ENCODE measurements around the gene PCYT2. TPM values are rescaled to one million over a fixed set of nuclear protein-coding genes. Genes with fewer than 3 reads are reported as not detected.

Gene PCYT2
- total RNA-seq, result 10 to 100 TPM; 29.5 to 54.7 (median 43.2) TPM
- 10 to 100 TPM; 54.4 to 64.1 TPM for polyA plus RNA-seq
- long read RNA-seq, donor 1, full-length matches to known transcripts, result 114 of 132 reads
- long read RNA-seq, donor 1, partial matches to known transcripts, result 0 of 132 reads
- long read RNA-seq, donor 1, other reads (novel, unspliced or antisense), result 18 of 132 reads
- long read RNA-seq, donor 2, full-length matches to known transcripts, result 185 of 224 reads
- long read RNA-seq, donor 2, partial matches to known transcripts, result 9 of 224 reads
- long read RNA-seq, donor 2, other reads (novel, unspliced or antisense), result 30 of 224 reads
- long read RNA-seq, donor 3, full-length matches to known transcripts, result 96 of 115 reads
- long read RNA-seq, donor 3, partial matches to known transcripts, result 5 of 115 reads
- long read RNA-seq, donor 3, other reads (novel, unspliced or antisense), result 14 of 115 reads

DNA sequence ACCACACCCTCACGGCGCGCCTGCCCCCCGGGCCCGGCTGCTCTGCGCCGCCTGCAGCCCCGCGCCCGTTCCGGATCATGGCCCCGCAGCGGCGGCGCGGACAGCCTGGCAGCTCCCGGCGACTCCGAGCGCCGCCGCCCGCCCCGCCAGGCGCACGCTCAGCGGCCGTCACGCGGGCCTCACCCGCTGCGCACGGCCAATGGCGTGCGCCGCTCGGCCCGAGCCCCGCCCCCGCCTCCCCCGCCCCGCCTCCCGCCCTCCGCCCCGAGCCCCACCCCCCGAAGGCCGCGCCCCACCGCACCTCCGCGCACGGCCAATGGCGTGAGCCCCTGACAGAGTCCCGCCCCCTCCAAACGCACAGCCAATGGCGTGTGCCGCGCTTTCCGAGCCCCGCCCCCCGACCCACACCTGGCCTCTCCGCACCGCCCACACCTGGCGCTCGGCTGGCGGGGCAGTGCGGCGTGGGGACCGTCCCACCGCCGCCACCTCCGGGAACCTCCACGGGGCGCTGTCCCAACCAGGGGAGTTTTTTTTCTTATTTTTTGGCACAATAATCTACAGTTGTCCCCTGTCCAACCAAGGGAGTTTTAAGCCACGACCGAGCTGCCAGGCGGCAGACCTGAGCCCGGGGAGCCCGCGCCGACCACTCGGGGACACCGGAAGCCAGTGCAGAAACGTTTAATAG lies at the start of gene PCYT2:
TSS of gene PCYT2 (minus strand) at position 123 of the 685 bp plus-strand sequence. CDS start at position 79, 44 bp downstream.
- Histone ChIP-seq H3K4me3 (peak within 1 kb of the TSS; percentile 37 to 99 (median 76)), H3K36me3 (peaks cover 0 to 66% (median 32%) of the 10 kb centered on the region in 9 donors), H3K9me3 (no peaks in the 10 kb centered on the region), H3K4me1 (peaks cover 10 to 33% (median 23%) of the 10 kb centered on the region in 9 donors), H3K27ac (peak within 1 kb of the TSS in 9 of 10 donors; percentile 52 to 84 (median 70)), H3K27me3 (no peaks in the 10 kb centered on the region)
- intact Hi-C loops (cut with DNase I), result no loop called here
- WGBS, 2 donors, result 3 to 5% methylated on average over 36 to 84 of the region's 84 CpGs
- ATAC-seq, result peak; percentile 85 to 96 (median 93)
- TF ChIP-seq, protein P1, sequence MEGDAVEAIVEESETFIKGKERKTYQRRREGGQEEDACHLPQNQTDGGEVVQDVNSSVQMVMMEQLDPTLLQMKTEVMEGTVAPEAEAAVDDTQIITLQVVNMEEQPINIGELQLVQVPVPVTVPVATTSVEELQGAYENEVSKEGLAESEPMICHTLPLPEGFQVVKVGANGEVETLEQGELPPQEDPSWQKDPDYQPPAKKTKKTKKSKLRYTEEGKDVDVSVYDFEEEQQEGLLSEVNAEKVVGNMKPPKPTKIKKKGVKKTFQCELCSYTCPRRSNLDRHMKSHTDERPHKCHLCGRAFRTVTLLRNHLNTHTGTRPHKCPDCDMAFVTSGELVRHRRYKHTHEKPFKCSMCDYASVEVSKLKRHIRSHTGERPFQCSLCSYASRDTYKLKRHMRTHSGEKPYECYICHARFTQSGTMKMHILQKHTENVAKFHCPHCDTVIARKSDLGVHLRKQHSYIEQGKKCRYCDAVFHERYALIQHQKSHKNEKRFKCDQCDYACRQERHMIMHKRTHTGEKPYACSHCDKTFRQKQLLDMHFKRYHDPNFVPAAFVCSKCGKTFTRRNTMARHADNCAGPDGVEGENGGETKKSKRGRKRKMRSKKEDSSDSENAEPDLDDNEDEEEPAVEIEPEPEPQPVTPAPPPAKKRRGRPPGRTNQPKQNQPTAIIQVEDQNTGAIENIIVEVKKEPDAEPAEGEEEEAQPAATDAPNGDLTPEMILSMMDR (IDR thresholded peaks at IDR 0.05), result no peak
- DNase-seq, result peak; percentile 89 to 92

DNA sequence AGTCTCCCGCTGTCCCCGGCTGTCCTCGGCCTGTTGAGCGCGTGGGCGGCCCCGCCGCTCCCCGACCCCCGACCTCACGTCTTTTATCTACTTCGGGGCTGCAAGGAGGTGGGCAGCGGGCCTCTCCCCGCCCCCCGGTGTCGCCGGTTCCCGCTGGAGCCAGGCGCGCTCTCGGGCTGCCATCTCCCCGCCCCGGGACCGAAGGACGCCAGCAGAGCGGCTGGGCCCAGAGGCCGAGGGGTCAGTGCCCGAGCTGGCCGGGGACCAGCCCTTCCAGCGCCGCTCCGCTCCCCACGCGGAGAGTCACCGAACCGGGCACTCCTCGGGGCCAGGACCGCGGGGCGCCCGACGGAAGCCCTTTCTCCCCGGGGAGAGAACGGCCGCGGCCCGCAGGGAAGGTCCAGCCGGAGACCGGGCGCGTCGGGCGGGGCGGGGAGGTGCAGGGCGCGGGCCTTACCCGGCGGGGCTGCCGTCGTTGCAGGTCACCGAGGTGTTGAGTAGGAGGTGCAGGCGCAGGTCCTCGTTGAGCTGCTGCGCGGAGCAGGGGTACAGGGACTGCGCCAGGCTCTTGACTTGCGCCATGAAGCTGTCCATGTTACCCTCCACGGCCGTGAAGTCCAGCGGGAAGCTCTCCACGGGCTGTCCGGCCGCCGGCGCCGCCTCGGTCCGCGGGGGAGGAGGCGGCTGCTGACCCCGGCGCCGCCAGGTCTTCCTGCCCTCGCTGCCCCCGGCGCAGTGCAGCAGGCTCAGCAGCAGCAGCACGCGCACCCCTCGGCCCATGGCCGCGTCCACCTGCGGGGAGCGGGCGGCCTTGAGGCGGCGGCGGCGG lies 49.1 kb upstream of the PCYT2 start:
- 3% methylated on average over 94 to 97 of the region's 98 CpGs for WGBS, 2 donors
- ATAC-seq, result peak in 1 of 8 donors; percentile 26
- Histone ChIP-seq H3K4me1 (peaks cover 0 to 24% (median 13%) of the 10 kb centered on the region in 9 donors), H3K9me3 (no peaks in the 10 kb centered on the region), H3K4me3 (peak overlapping the region; percentile 25 to 53 (median 40)), H3K27ac (no peak overlapping the region), H3K27me3 (peaks cover 33 to 86% (median 67%) of the 10 kb centered on the region in 7 donors), H3K36me3 (no peaks in the 10 kb centered on the region)
- no peak for DNase-seq
- intact Hi-C loops (cut with DNase I), result loop anchor here in 6 of 10 donors (2.0 to 10.0 kb wide), 4 partner anchors 57 to 197 kb away; no protein-coding TSS in a partner anchor
- TF ChIP-seq, protein P1 (IDR thresholded peaks at IDR 0.05), result no peak

DNA sequence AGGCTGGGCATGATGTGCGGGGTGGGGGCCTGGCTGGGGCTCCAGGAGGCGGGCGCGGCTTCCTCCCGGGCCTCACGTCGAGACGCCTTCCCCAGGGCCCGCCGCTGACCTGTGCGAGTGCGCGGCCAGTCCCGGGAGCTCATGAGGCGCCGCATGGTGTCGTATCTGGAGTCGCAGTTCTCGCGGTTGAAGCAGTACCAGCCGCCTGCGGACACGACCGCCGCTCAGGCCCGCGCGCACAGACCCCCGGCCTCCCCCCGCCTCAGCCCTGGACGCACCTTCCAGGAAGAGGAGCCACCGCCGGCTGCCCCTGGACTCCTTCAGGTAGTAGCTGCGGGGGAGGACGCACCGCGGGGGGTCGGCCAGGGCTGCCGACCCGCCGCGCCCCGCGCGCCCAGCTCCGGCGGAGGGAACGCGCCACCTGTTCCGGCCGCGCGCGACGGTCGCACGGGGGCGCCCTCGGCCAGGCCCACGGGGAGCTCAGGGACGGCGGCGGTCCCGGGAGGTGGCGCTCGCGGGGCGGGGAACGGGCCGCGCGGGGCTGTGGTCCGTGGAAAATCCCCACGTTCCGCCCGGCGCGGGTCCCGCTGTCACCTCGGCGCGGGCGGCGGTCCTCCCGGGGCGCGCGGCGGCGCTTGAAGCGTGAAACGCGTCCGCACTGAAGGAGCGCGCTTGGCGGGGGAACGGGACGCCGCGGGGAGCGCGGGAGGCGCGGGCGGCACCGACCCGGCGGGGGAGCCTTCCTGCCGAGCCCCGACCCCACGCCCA lies 48.3 kb upstream of the PCYT2 start:
- Histone ChIP-seq H3K27ac (no peak overlapping the region), H3K27me3 (peaks cover 33 to 81% (median 67%) of the 10 kb centered on the region in 7 donors), H3K9me3 (no peaks in the 10 kb centered on the region), H3K36me3 (no peaks in the 10 kb centered on the region), H3K4me3 (peak overlapping the region; percentile 25 to 53 (median 40)), H3K4me1 (peaks cover 0 to 24% (median 13%) of the 10 kb centered on the region in 9 donors)
- 1 to 2% methylated on average over 76 to 112 of the region's 112 CpGs for WGBS, 2 donors
- ATAC-seq (peak; percentile 81 to 93 (median 88)), DNase-seq (peak; percentile 48 to 81)
- TF ChIP-seq, protein P1 (IDR thresholded peaks at IDR 0.05), result peak; percentile 54 to 97 (median 73)
- intact Hi-C loops (cut with DNase I), result loop anchor here (1.0 to 10.0 kb wide), 7 partner anchors 58 to 198 kb away; no protein-coding TSS in a partner anchor

Measured in heart right ventricle (tissue), 16 donors.